Tibial artery (tissue), 4 donors: ENCODE data around the gene VAV2.

Source experiments
- DNase-seq, 2 donors: peaks; one replicate each; pipeline ENCODE4 v3.0.0-alpha.2; 2019
- H3K27ac ChIP-seq, 2 donors: fragments of 200-600 bp; sonication (generic) in 1 of 2; 1 replicate in 1 of 2; 2 replicates in 1 of 2; pipeline ENCODE4 v1.5.1; 2018 to 2019; ENCODE audit warnings: mild to moderate bottlenecking in 1 of 2
- H3K27me3 ChIP-seq, 2 donors: fragments of 200-600 bp; sonication (generic) in 1 of 2; one replicate each; pipeline versions ENCODE4 v1.5.1 to v1.6.0; 2016 to 2019
- H3K36me3 ChIP-seq, 3 donors: fragments of 200-600 bp; sonication (generic) in 2 of 3; one replicate each; pipeline ENCODE4 v1.5.1; 2016 to 2019; ENCODE audit warnings: mild to moderate bottlenecking in 2 of 3
- H3K4me1 ChIP-seq, 4 donors: fragments of 200-600 bp; sonication (generic) in 2 of 4; 1 replicate in 3 of 4; 2 replicates in 1 of 4; pipeline ENCODE4 v1.5.1; 2016 to 2019
- H3K4me3 ChIP-seq, 2 donors: fragments of 200-600 bp; sonication (generic) in 1 of 2; 1 replicate in 1 of 2; 2 replicates in 1 of 2; pipeline ENCODE4 v1.5.1; 2018 to 2019; ENCODE audit warnings: mild to moderate bottlenecking in 2 of 2
- H3K9me3 ChIP-seq, 3 donors: fragments of 200-600 bp; sonication (generic) in 1 of 3; one replicate each; pipeline ENCODE4 v1.5.1; 2016 to 2019
- CTCF ChIP-seq, 2 experiments: fragments of 200-600 bp in 1 of 2; fragments of 450-650 bp in 1 of 2; IDR thresholded peaks; one replicate each; pipeline ENCODE4 v1.5.1; 2017 to 2019; ENCODE audit warnings: antibody characterized with exemption in 2 of 2, mild to moderate bottlenecking in 1 of 2, moderate library complexity in 1 of 2
- intact Hi-C: fragments of 100-400 bp; cut with DNase I; formaldehyde crosslinking; loops from one replicate; pipeline ENCODE4 v1.15.0; 2023; ENCODE audit warnings: low total_unique reads

Gene VAV2

DNA sequence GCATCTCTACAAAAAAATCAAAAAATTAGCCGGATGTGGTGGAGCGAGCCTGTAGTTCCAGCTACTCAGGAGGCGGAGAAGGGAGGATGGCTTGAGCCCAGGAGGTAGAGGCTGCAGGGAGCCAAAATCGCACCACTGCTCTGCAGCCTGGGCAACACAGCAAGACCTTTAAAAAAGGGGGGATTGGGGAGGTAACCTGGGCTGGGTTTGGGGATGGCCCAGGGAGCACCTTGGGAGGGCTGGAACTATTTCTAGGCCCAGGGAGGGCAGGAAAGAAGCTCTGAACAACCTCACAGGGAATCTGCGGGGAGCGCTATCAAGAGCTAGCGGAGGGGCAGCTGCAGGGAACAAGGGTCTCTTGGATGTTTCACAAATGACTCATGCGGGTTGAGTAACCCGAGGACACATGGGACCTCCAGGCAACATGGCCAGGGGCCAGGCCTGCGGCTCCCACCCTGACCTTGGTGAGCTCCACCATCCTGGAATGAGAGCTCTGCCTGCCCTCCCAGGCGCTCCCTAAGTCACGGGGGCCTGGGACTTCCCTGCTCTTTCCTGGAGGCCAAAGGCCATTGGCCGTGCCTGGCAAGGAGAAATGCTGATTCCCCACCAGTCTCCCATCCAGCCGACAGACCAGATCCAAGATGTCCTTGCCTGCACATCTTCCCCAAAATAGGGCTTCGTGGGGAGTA lies 277.4 kb downstream of the VAV2 start:
- Histone ChIP-seq H3K9me3 (no peaks in the 10 kb centered on the region), H3K4me1 (no peaks in the 10 kb centered on the region), H3K36me3 (no peaks in the 10 kb centered on the region), H3K27me3 (peaks cover 0 to 75% of the 10 kb centered on the region in 2 donors), H3K27ac (no peak overlapping the region), H3K4me3 (no peak overlapping the region)
- DNase-seq: peak in 1 of 2 donors; percentile 48
- no peak for TF ChIP-seq CTCF (IDR thresholded peaks at IDR 0.05)
- intact Hi-C loops: no loop called here

- intact Hi-C loops: no loop called here
- no peak overlapping the region for H3K27ac ChIP-seq
- no peaks in the 10 kb centered on the region for H3K4me1 ChIP-seq
- TF ChIP-seq CTCF (IDR thresholded peaks at IDR 0.05): no peak
- no peaks in the 10 kb centered on the region for H3K9me3 ChIP-seq
- peak in 1 of 2 donors; percentile 51 for DNase-seq
- peaks cover 0 to 74% of the 10 kb centered on the region in 2 donors for H3K27me3 ChIP-seq
- no peaks in the 10 kb centered on the region for H3K36me3 ChIP-seq
- no peak overlapping the region for H3K4me3 ChIP-seq
These were observed 278.1 kb downstream of the VAV2 start for GRCh38 chr9:133713960-133714495.

DNA sequence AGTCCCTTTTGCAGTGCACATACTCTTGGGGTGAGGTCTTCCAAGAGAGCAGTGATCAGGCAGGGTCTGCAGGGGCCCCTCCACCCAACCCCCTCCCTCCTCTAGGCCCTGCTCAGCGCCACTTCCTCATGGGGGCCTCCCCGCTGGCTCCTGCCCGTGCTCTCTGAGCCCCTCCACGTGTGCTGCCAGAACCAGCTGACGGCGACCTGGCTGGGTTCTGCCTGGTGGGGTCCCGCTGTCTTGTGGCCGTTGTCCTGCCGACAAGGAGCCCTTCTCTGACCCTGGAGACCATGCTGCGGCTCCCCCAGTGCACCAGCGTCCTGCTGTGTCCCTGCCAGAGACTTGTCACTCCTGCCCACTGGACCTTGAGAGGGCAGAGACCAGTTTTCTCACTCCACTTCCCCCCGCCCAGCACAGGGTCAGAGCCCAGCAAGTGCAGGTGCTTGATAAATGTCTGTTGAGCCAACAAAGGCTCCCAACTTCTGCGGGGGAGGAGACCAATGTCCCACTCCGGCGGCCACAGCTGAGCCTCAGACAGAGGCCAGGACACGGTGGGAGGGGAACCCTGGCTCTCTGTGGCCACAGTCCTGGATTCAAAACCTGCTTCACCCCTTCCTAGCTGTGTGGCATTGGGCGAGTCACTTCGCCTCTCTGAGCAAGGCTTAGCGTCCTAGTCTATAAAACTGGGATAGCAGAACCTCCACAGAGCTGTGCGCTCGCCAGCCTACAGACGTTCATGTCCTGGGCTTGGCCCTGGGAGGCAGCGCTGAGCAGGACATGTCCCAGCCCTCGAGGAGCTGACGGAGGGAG lies 278.8 kb downstream of the VAV2 start:
- no peak for TF ChIP-seq CTCF (IDR thresholded peaks at IDR 0.05)
- H3K4me1 ChIP-seq: no peaks in the 10 kb centered on the region
- no peak overlapping the region for H3K27ac ChIP-seq
- no peaks in the 10 kb centered on the region for H3K9me3 ChIP-seq
- H3K36me3 ChIP-seq: no peaks in the 10 kb centered on the region
- peak in 1 of 2 donors; percentile 60 for DNase-seq
- intact Hi-C loops: no loop called here
- H3K27me3 ChIP-seq: peaks cover 0 to 70% of the 10 kb centered on the region in 2 donors
- H3K4me3 ChIP-seq: no peak overlapping the region

- intact Hi-C loops: no loop called here
- no peak overlapping the region for H3K27ac ChIP-seq
- no peak for TF ChIP-seq CTCF (IDR thresholded peaks at IDR 0.05)
These were observed 279.7 kb downstream of the VAV2 start for GRCh38 chr9:133712221-133713100.

More at GRCh38 chr9:133712221-133713100, 279.7 kb downstream of the VAV2 start:
- no peaks in the 10 kb centered on the region for H3K9me3 ChIP-seq
- no peaks in the 10 kb centered on the region for H3K36me3 ChIP-seq
- H3K4me1 ChIP-seq: no peaks in the 10 kb centered on the region
- DNase-seq: peak in 1 of 2 donors; percentile 52
- H3K27me3 ChIP-seq: peaks cover 0 to 70% of the 10 kb centered on the region in 2 donors
- H3K4me3 ChIP-seq: no peak overlapping the region
